GM19372 (cell line): Measurements from ENCODE around the gene HABP2.

Experiments
- ATAC-seq: cut with Tn5 transposase; IDR thresholded peaks from one replicate; pipeline ENCODE4 v1.9.1; 2021; ENCODE audit warnings: mild to moderate bottlenecking, low read depth, moderate library complexity; ENCODE audit not compliant: unreplicated experiment

Gene HABP2

DNA sequence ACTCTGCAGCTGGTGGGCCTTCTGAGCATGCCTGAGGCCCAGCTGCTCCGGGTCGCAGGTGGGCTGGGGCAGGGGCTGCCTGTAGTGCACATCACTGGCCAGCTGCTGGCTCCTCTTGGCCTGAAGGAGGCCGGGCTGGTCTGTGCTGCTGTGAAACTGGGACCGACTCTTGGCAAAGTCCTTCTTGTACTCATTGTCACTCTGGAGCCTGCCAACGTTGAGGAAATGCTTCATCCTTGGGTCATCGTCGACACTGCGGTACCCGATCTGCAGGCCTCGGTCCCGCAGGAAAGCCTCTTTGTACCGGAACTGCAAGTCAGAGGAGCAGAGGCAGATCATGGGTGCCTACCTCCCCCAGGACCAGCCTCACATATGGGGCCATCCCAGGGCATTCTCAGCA, 37.7 kb downstream of the HABP2 start:
- no peak for ATAC-seq

DNA sequence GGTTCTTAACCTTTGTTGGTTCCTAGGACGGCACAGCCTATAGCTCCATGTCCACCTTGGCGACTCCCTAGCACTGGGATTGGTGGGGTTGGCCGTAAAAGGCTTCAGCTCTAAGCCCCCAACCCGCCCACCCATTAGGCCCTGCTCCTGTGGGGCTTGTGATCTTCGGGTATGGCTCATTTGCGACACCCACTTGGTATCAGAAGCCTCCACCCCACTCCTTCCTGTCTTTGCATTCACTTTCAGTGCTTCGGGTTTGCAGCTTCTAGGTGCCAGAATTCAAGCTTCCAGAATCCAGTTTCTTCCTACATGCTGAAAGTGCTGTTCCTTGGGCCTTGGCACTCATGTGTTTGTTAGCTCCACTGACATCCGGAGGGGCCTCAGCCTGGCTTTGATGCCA, 39.5 kb downstream of the HABP2 start:
- ATAC-seq = no peak

DNA sequence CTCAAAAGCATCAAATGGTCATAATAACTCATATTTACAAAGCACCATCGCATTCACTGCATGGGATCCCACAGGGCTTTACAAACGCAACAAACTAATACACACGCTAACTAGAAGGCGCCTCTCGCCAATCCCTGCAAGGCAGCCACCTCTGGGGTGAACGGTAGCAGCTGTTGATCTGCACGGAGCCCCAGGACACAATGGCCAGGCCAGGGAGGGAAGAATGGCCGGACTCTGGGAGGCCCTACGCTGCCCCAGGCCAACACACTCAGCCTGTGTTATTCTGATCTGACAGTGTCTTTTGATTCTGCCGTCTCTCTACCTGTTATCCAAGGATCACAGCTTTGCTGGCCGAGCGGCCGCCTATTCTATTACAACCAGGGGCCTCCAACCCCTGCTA, 41.8 kb downstream of the HABP2 start:
- no peak for ATAC-seq

DNA sequence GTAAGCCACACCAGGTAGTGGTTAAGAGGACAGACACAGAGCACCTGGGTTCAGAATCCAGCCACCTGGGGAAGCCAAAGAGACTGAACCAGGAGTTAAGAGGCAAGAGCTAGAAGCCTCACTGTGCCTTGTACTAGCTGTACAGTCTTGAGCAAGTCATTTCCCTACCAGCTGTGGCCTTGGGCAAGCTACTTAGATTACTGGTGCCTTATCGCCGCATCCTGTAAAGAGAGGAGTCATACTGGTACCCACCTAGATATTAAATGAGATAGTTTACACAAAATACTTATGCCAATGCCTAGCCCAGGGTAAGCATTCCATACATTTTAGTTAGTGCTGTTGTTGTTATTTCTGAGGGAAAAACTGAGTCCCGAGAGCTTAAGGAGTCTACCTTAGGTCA, 47.7 kb downstream of the HABP2 start:
- no peak for ATAC-seq

DNA sequence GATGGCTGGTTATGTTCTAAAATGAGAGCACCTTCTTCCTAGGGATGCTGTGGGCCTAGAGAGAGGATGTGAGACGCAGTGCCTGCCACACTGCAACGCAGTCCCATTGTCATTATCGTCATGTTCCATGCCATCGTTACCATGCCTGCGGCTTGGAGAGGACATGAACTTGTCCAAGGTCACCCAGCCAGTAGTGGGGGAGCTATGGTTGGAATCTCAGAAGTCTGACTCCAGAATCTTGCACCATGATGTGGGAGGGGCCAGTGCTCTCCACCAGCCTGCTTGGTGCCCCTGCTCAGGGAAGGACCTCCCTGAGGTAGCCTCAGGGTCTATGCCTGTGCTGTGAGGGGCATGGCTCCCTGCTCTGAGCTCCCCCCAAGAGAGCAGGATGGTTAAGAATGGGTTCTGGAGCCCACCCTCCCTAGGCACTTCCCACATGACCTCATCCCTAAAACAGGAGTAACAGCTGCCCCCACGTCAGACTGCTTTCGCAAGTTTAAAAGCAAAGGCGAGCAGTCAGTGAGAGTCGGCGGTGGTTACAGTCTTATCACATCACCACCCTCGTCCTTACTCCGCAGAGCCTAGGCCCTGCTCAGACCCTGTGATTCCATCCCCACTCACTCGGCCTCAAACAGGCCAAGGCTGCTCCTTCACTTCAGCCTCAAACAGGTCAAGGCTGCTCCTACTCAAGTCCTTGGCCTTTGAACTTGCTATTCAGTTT, 50.4 kb downstream of the HABP2 start:
- ATAC-seq = no peak

DNA sequence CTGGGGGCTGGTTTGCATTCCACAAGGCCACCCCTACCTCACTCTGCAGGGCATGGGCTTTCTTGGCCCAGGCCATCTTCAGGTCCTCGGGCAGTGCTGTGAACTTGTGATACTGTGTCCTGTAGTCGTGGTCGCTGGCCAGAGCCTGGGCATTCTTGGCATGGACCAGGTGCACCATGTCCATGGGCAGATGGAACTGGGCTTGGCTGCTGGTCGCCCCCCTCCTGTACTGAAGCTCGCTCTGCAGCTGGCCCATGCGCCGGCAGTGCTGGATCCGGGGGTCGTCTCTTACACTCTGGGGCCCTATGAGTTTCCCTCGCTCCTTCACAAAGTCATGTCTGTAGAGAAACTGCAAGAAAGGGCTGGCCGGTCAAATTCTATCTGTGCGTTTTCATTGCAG, 51.7 kb downstream of the HABP2 start:
- ATAC-seq = no peak

DNA sequence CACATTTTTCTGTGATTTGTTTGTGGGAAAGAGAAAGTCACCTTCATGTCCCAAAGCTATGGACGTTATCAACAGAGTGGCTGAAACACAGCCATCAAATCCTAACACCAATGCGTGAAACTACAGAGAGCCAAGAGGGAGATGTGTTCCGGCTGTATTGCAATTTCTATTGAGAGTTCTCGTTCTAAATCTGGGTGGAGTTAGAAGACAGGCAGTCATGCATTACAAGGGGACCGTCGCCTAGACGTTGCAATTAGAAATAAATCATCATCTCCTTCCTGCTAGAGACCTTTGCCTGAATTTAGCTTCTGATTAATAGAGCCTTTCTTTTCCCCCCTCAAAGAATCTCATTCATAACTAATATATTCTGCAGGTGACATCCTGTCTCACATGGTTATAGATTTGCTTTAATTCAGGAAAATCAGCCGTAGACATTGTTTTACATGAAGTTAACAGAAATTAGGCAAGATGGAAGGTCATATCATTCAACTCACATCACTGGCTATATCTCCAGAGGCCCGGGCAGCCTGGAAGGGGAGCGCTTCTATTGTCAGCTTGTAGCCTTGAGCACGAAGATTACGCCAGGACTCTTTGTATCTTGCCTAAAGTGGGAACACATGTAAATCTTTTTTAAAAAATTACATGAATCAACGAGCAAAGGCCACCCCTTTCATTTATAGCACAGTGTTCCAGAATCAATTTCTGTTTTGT, 52.6 kb downstream of the HABP2 start:
- no peak for ATAC-seq

DNA sequence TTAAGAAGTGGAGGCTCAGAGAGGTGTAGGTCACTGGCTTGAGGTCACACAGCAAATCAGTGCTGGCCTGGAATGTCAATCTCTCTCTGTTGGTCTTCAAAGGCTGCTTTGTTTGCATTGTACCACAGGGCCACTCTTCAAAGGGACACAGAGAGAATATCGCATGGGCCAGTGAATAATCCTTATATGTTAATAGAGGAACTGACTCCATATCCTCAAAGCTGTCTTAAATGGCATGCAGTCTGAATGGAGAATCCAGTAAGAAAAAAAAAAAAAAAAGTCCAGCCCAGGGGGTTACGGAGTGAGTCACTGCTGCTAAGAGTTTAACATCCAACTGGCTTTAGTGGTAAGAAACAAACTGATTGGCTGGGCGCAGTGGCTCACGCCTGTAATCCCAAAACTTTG, 56.9 kb downstream of the HABP2 start:
- no peak for ATAC-seq

DNA sequence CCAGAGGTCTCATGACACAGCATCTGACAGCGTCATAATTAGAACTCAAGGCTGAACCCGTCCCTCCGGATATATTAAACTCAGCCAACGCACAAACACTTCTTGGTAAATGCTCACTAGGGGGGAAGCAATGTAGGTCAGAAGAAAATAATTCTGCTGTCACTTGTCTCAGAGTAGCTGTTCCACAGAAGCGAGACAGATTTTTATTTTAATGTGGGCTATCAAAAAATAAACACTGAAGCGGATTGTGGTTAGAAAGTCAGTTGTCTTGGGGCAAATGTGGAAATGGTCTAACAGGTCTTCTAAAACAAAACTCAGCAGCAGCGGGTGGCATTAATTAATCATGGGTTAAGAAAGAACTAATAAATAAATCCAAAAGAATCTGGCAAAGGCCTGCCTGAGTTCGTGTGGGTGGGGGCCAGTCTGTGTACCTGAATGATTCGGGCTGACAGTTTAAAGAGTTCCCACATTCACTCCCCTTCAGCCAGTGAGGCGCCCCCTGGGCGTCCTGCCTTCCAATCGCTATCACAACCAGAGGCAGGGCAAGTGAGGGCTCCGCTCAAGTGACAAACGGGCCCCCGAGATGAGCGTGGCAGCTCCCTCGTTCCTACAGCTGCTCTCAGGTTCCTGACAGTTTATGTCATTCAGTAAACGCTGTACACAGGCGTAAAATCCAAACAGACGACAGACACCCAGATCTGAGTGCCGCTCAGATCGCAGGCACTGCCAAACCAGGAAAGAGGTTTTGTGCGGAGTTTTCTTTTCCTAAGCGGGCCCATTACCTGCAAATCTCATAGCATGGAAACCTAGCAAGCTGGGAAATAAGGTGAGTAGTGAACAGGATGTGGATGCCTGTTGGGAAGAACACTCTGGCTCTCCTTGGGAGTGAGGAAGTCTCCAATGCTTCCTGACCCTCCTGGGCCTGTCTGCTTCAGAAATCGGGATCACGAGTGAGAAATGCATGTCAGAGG, 58.1 kb downstream of the HABP2 start:
- no peak for ATAC-seq

DNA sequence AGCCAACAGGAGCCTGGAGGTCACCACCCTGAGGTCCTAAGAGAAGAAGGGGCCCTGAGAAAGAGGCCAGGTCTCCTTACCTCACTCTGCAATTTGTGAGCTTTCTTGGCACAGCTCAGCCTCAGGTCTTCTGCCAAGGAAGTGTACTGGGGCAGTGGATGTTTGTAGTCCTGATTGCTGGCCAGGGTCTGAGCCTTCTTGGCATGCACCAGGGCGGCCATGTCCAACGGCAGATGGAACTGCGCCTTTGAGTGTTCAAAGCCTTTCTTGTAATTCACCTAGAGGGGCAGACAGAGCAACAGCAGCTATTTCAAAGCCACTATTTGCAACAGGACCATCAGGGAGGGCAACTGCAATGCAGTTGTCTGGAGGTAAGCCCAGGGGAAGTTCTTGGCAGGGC, 59.3 kb downstream of the HABP2 start:
- no peak for ATAC-seq

DNA sequence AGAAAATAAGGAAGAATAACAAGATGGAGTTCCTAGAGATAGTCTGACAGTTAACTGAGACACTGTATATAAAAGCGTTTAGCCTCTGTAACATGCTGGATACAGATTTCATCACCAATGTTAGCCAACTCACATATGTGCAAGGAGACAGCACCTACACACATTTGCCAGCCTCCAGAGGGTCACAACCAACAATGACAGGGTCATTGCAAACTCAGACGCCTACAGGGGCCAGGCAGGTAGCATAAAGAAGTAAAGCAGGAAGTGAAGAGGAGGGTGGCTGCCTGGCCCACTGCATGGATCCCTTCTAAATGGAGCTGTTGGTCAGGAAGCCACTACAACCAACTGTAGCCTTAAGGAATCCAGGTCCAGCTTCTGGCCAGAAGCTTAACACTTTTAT, 60.6 kb downstream of the HABP2 start:
- no peak for ATAC-seq

DNA sequence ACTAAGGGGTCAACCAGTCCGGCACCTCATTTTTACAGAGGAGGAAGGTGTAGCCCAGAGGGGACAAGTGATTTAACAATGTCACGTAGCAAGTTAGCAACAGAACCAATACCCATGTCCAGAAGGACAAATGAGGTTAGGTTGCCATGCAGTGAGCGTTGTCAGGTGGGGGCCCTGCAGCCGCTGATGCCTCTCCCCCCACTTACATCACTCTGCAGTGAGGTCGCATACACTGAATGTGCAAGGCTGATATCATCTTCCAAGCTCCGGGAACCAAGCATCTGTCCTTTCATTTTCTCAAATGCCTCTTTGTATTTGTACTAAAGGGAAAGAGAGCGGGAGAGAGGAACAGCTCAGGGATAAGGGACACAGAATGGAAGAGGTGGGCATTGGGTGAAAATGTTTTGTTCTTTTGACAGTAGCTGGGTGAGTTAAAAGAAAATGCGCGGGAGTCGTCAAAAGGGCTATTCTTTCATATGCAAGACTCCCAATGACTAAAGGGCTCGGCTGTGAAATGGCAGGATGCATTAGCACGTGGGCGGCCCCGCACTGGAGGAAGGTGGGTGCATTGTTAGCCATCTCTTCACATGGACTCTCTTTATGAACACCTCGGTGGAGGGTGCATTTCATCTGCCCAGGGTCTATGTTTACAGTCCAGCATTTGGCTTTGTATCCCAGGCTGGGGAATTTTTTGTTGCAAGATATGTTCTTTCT, 61.3 kb downstream of the HABP2 start:
- no peak for ATAC-seq

DNA sequence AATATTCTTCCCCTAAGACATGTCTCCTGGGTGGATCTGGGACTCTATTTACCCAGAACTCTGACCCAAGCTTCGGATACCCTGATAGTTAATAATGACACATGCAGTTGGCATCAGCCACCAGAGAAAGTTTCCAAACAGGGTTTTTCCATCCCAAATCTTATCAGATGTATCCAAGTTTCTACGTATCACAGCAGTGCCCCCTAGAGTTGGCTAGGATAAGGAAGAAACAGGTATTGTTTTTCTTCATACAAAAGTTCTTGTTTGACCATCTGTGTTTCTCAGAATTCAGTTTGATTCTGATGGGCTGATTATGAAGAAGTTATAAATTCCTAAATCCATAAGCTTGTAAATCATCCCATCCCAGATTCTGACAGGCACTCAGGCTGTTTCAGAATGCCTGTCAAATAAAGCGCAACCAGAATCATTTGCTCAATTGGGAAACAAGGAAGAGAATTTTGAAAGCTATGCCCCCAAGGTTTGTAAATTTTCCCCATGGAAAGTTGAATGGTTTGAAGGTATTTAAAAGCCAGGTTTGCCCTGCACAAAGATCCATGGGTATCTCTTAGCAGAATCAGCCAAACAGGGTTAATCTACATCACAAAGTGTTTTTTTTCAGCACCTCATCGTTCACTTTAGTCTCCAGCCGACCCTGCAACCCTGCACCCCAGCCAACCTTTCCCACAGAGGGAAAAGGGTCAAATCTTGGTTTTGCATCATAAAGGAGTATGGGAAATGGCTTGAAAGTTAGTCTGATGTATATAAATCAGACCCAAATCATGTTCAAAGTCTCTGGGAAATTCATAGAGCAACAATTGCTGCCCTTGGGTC, 63.6 kb downstream of the HABP2 start:
- no peak for ATAC-seq

DNA sequence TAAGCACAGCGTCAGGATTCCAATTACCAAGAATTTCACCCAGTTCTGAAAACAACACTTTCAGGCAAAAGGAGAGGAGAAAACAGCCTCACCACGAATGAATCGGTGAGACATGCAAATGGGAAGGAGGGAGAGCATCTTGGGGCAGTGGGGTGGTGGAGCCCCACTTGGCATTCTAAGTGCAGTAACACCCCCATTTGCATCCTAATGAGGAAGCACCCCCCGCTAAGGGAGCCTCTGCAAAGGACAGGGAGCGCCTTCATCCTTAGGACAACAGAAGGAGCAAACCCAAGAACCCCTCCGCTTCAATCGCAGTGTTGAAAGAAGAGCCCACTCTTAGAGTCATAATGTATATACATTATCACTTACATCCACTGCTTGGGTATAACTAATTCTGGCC, 64.2 kb downstream of the HABP2 start:
- no peak for ATAC-seq

DNA sequence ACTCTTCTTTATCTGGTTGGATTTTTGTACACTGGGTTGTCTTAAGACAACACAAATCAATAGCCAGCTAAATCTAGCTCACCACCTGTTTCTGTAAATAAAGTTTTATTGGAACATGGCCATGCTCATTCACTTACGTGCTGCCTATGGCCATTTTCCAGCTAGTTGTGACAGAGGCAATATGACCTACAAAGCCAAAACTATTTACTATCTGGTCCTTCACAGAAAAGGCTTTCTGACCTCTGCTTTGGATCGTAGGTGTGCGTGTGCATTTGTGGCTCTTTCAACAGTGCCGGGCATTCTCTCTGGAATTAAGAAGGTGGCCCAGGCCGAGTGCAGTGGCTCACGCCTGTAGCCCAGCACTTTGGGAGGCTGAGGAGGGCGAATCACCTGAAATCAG, 65.5 kb downstream of the HABP2 start:
- ATAC-seq = no peak

DNA sequence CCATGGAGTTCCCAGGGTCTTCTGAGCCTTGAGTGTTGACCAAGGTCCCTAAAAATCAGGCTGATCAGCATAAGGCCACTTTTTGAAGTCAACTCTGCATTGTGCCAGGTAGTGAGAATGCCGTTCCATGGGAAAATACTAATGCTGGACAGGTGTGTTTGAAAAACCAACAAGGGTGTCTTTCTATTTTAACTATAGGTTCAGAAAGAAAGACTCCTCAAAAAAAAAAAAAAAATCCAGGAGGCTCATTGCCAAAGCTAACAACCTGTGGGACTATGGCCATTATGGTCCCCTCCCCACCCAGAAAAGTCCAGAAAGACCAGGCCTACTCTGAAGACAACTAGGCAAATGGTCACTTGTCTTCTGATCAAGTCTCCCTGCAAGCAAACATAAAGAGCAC, 66.5 kb downstream of the HABP2 start:
- no peak for ATAC-seq

DNA sequence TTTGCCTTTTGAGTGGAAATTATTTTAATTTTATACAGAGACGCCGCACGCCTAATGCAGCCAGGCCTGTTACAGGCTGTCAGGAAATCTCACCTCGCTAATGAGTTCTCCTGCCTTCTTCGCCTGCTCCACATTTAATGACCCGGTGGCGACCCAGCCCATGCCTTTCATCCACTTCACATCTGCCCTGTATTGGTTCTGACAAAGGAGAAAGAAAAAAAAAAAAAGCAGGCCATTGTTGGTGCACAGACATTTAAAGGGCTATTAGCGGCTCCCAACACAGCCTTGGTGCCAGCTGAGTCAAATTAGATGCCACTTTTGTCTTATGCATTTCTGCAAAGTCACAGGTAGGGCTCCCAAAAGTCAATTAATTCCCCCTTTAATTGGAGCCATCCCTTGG, 67.7 kb downstream of the HABP2 start:
- ATAC-seq = no peak

DNA sequence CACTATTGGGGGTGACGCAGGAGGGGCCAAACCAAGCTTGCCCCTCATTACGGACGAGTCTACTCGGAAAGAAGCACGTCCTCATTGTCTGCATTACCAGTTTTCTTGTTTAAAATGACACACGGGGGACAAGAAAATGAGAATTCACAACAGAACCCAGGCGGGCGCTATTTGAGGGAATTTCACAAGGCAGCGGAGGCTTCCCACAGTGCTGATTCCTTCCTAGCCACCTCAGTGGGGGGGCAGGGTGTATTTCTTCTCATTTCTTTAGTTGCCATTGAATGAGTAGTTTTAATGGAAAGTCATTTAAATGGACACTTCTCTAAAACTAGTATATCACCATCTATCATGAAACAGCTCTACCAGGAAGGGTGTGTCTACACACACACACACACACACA, 68.1 kb downstream of the HABP2 start:
- no peak for ATAC-seq

DNA sequence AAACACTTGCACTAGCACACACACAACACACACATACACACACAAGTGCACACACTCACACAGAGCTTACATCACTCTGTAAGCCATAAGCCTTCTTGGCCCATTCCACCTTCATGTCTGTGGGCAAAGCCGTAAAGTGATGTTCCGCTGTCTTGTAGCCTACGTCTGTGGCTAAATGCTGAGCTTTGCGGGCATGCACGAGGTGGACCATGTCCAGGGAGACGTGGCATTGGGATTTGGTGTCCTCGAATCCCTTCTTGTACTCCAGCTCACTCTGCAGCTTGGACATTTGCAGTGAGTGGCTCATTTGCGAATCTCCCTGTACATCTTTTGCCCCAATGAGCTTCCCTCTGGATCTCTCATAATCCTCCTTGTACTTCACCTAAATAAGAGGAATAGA, 68.9 kb downstream of the HABP2 start:
- no peak for ATAC-seq

DNA sequence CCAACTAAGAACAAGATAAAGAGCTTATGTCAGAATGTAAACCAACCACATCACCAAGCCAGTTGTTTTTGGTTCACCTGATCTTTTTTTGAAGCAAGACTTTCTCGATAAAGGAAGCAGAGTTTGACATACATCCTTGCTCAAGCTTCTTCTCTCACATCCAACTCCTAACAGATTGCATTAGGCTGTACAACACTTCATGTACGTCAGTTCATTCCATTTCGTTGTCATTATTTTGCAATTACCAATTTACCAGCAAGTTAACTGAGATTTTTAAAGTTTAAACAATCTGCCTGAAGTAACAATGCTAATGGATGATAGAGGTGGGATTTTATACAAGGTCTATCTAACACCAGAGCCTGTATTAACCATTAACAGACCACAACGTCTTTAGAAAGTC, 70.0 kb downstream of the HABP2 start:
- ATAC-seq = no peak
